ENCODE results near the gene RND3.

RND3 gene

GRCh38 chr2:150487537-150488429 is at the start of gene RND3:
TSS of gene RND3 (minus strand) at chr2:150487667. CDS start at chr2:150487417, 250 bp downstream.
- peak in 3 of 4 experiments; percentile 6 to 41 (median 23) for DNase-seq (ENCODE audit: low read depth in 4 of 4, low spot score in 1 of 4)

- DNase-seq (ENCODE audit: low read depth in 4 of 4, low spot score in 1 of 4) = no peak
Measured at GRCh38 chr2:150535176-150535575, 47.7 kb upstream of the RND3 start.

GRCh38 chr2:150532879-150533278 is 45.4 kb upstream of the RND3 start:
- no peak for DNase-seq (ENCODE audit: low read depth in 4 of 4, low spot score in 1 of 4)

- DNase-seq (ENCODE audit: low read depth in 4 of 4, low spot score in 1 of 4) = no peak
Measured at GRCh38 chr2:150532020-150532419, 44.6 kb upstream of the RND3 start.

- no peak for DNase-seq (ENCODE audit: low read depth in 4 of 4, low spot score in 1 of 4)
Measured at GRCh38 chr2:150531591-150531990, 44.1 kb upstream of the RND3 start.

GRCh38 chr2:150530168-150530567 is 42.7 kb upstream of the RND3 start:
- no peak for DNase-seq (ENCODE audit: low read depth in 4 of 4, low spot score in 1 of 4)

GRCh38 chr2:150528861-150529801 is 41.7 kb upstream of the RND3 start:
- DNase-seq (ENCODE audit: low read depth in 4 of 4, low spot score in 1 of 4) = no peak

GRCh38 chr2:150526827-150527226 is 39.4 kb upstream of the RND3 start:
- no peak for DNase-seq (ENCODE audit: low read depth in 4 of 4, low spot score in 1 of 4)

GRCh38 chr2:150526006-150526405 is 38.5 kb upstream of the RND3 start:
- DNase-seq (ENCODE audit: low read depth in 4 of 4, low spot score in 1 of 4) = no peak

GRCh38 chr2:150522269-150522668 is 34.8 kb upstream of the RND3 start:
- DNase-seq (ENCODE audit: low read depth in 4 of 4, low spot score in 1 of 4) = no peak

- no peak for DNase-seq (ENCODE audit: low read depth in 4 of 4, low spot score in 1 of 4)
Measured at GRCh38 chr2:150520887-150521664, 33.6 kb upstream of the RND3 start.

GRCh38 chr2:150520033-150520432 is 32.6 kb upstream of the RND3 start:
- no peak for DNase-seq (ENCODE audit: low read depth in 4 of 4, low spot score in 1 of 4)

GRCh38 chr2:150517951-150518680 is 30.6 kb upstream of the RND3 start:
- DNase-seq (ENCODE audit: low read depth in 4 of 4, low spot score in 1 of 4) = no peak

- DNase-seq (ENCODE audit: low read depth in 4 of 4, low spot score in 1 of 4) = no peak
Measured at GRCh38 chr2:150513647-150514046, 26.2 kb upstream of the RND3 start.

GRCh38 chr2:150508497-150509137 is 21.1 kb upstream of the RND3 start:
- DNase-seq (ENCODE audit: low read depth in 4 of 4, low spot score in 1 of 4) = no peak

- DNase-seq (ENCODE audit: low read depth in 4 of 4, low spot score in 1 of 4) = no peak
Measured at GRCh38 chr2:150507071-150507470, 19.6 kb upstream of the RND3 start.

- no peak for DNase-seq (ENCODE audit: low read depth in 4 of 4, low spot score in 1 of 4)
Measured at GRCh38 chr2:150505178-150505577, 17.7 kb upstream of the RND3 start.

- no peak for DNase-seq (ENCODE audit: low read depth in 4 of 4, low spot score in 1 of 4)
Measured at GRCh38 chr2:150495993-150496627, 8.6 kb upstream of the RND3 start.

GRCh38 chr2:150495001-150495400 is 7.5 kb upstream of the RND3 start:
- DNase-seq (ENCODE audit: low read depth in 4 of 4, low spot score in 1 of 4) = no peak

Data from stimulated activated CD4-positive, alpha-beta T cell treated with anti-CD3 and anti-CD28 coated beads, Interleukin-1b, Interleukin-23, amount 100 ng/mL, for 24 hours (primary cell).